Vagina (tissue), 2 donors: ENCODE measurements around the gene CAMK4. TPM values are rescaled to one million over a fixed set of nuclear protein-coding genes. Genes with fewer than 3 reads are reported as not detected.

Experiments used
- DNase-seq, 2 donors: peaks; one replicate each; pipeline ENCODE4 v3.0.0-alpha.2; 2017; ENCODE audit errors: extremely low spot score in 2 of 2
- H3K27ac ChIP-seq: fragments of 200-600 bp; sonication (generic); one replicate; pipeline ENCODE4 v1.5.1; 2019
- H3K27me3 ChIP-seq: fragments of 200-600 bp; sonication (generic); one replicate; pipeline ENCODE4 v1.5.1; 2019
- H3K36me3 ChIP-seq, 2 donors: fragments of 200-600 bp; sonication (generic); one replicate each; pipeline ENCODE4 v1.5.1; 2017 to 2019
- H3K4me1 ChIP-seq: fragments of 200-600 bp; sonication (generic); one replicate; pipeline ENCODE4 v1.5.1; 2019
- H3K4me3 ChIP-seq, 2 donors: fragments of 200-600 bp; sonication (generic); 1 replicate in 1 of 2; 2 replicates in 1 of 2; pipeline ENCODE4 v1.5.1; 2016 to 2019
- H3K9me3 ChIP-seq: fragments of 200-600 bp; sonication (generic); one replicate; pipeline ENCODE4 v1.5.1; 2019
- POLR2A ChIP-seq, 2 donors: fragments of 450-650 bp; IDR thresholded peaks; one replicate each; pipeline ENCODE4 v1.6.1; 2017; ENCODE audit warnings: antibody characterized with exemption in 2 of 2, mild to moderate bottlenecking in 2 of 2, moderate library complexity in 2 of 2
- POLR2AphosphoS5 ChIP-seq, 2 donors: sonication (generic); formaldehyde crosslinking; IDR thresholded peaks; one replicate each; pipeline ENCODE4 v1.9.0; 2017; ENCODE audit warnings: antibody characterized with exemption in 2 of 2, mild to moderate bottlenecking in 2 of 2, low read depth in 1 of 2; ENCODE audit not compliant: insufficient read depth in 1 of 2
- intact Hi-C: fragments of 100-400 bp; cut with DNase I; formaldehyde crosslinking; loops from one replicate; pipeline ENCODE4 v1.15.1; 2023
- total RNA-seq: library from RNA; depleted of rRNA; stranded (reverse); fragments of >200 nt; gene quantifications from one replicate; pipeline ENCODE4 v1.2.3, GENCODE V29; 2016
- TF ChIP-seq, protein P1 (sequence below), 3 experiments: fragments of 450-650 bp in 2 of 3; fragments of 200-600 bp in 1 of 3; sonication (generic) in 1 of 3; IDR thresholded peaks; one replicate each; pipeline ENCODE4 v1.5.1; 2017 to 2019; ENCODE audit warnings: antibody characterized with exemption in 3 of 3, mild to moderate bottlenecking in 2 of 3, moderate library complexity in 2 of 3

CAMK4 gene
- total RNA-seq, 1 donor from 2014 or later, result 11.8 TPM

DNA sequence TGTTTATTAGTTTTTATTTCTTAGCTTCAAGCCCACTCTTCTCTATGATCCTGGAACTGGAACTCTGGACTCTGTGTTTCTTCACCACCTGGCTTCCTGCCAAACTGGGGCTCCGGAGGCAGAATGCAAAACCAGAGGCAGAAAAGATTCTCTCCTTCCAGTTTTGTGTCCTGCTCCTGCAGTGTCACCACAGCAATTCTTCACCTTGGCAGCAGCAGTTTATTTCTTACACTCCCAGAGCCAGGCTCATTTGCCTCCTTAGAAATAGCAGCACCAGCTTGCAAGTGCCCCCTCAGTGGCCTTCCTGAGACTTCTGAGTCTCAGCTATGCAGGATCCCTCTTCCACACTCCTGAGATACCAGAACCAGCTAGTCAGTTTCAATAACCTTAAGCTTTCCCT is 26.7 kb upstream of the CAMK4 start:
- intact Hi-C loops, result no loop called here
- DNase-seq, result no peak
- Histone ChIP-seq H3K4me1 (no peaks in the 10 kb centered on the region), H3K27me3 (no peaks in the 10 kb centered on the region), H3K36me3 (no peaks in the 10 kb centered on the region), H3K27ac (no peak overlapping the region), H3K9me3 (no peaks in the 10 kb centered on the region), H3K4me3 (no peak overlapping the region)
- TF ChIP-seq POLR2AphosphoS5 (IDR thresholded peaks at IDR 0.05; ENCODE audit: insufficient read depth in 1 of 2, low read depth in 1 of 2), result no peak

DNA sequence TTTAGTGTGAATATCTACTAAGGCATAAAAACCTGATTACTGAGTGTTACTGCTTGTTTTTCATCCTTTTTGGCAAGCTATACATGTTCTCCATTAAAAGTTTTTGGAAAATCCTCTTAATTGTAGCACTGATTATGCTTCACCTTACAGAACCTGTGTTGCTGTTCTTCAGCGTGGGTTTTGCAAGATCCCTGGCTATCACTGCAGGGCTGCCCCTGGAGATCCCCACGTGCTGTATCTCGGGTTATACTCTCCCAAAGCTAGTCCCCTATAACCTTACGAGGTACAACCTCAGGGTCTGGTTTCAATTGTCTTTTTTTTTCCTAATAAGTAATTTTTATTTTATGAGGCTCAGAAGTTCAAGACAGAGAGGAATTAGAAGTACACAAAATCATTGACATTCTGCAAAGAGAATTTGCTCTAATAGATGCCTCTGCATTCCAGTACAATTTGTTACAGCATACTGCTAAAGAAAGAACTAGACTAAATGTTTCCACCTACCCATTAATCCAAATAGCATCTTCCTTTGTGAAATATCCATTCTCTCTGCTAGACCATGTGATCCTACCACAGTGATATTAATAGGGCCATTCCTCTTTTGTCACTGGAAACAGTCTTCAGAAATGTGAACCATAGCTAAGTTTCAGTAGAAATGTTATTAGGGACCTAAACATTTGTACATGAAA is 25.8 kb upstream of the CAMK4 start:
- no peak for DNase-seq

DNA sequence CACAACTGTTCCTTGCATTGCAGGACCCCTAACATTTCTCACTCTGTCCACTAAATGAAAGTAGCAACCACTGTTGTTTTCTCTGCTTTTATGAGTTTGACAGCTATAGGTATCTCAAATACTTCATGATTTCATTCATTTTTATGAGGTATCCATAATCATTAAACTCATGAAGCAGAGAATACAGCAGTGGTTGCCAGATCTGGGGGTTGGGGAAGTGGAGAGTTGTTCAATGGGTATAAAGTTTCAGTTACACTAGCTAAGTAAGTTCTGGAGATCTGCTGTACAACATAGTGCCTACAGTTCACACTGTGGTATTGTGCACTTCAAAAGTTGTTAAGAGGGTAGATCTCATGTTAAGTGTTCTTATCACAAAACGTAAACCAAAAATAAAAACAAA is 23.4 kb upstream of the CAMK4 start:
- DNase-seq, result no peak
- no peaks in the 10 kb centered on the region for H3K27me3 ChIP-seq
- no peak overlapping the region for H3K27ac ChIP-seq
- H3K9me3 ChIP-seq, result no peaks in the 10 kb centered on the region
- H3K4me1 ChIP-seq, result no peaks in the 10 kb centered on the region
- intact Hi-C loops, result no loop called here
- no peak overlapping the region for H3K4me3 ChIP-seq
- TF ChIP-seq, protein P1, sequence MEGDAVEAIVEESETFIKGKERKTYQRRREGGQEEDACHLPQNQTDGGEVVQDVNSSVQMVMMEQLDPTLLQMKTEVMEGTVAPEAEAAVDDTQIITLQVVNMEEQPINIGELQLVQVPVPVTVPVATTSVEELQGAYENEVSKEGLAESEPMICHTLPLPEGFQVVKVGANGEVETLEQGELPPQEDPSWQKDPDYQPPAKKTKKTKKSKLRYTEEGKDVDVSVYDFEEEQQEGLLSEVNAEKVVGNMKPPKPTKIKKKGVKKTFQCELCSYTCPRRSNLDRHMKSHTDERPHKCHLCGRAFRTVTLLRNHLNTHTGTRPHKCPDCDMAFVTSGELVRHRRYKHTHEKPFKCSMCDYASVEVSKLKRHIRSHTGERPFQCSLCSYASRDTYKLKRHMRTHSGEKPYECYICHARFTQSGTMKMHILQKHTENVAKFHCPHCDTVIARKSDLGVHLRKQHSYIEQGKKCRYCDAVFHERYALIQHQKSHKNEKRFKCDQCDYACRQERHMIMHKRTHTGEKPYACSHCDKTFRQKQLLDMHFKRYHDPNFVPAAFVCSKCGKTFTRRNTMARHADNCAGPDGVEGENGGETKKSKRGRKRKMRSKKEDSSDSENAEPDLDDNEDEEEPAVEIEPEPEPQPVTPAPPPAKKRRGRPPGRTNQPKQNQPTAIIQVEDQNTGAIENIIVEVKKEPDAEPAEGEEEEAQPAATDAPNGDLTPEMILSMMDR (IDR thresholded peaks at IDR 0.05), result no peak
- TF ChIP-seq POLR2A (IDR thresholded peaks at IDR 0.05) (no peak), POLR2AphosphoS5 (IDR thresholded peaks at IDR 0.05; ENCODE audit: insufficient read depth in 1 of 2, low read depth in 1 of 2) (no peak)
- no peaks in the 10 kb centered on the region for H3K36me3 ChIP-seq

More for the DNA sequence above, 25.8 kb upstream of the CAMK4 start:
- no peaks in the 10 kb centered on the region for H3K9me3 ChIP-seq
- TF ChIP-seq, protein P1 (IDR thresholded peaks at IDR 0.05), result no peak
- TF ChIP-seq POLR2AphosphoS5 (IDR thresholded peaks at IDR 0.05; ENCODE audit: insufficient read depth in 1 of 2, low read depth in 1 of 2), result no peak
- TF ChIP-seq POLR2A (IDR thresholded peaks at IDR 0.05), result no peak
- no peak overlapping the region for H3K4me3 ChIP-seq
- H3K27me3 ChIP-seq, result no peaks in the 10 kb centered on the region
- H3K36me3 ChIP-seq, result no peaks in the 10 kb centered on the region
- H3K27ac ChIP-seq, result no peak overlapping the region
- intact Hi-C loops, result no loop called here
- H3K4me1 ChIP-seq, result no peaks in the 10 kb centered on the region

DNA sequence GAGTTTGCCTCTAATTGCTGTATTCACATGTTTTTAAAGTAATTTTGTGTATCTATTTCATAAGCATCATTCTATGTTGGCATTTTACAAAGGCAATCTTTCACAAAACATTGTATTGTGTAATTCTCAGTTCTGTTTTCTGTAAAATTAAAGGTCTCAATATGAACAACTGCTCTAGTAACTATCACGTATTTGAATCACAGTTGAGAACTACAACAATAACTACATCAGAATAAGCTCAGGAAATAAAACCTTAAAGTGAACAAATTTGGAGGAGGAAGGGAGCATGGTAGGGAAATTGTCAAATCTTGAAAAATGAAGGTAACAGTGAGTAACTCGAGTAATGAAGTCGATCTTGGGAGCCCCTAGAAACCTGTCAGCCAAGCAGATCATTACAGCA is 22.5 kb upstream of the CAMK4 start:
- Histone ChIP-seq H3K4me3 (no peak overlapping the region), H3K9me3 (no peaks in the 10 kb centered on the region), H3K27me3 (no peaks in the 10 kb centered on the region), H3K36me3 (no peaks in the 10 kb centered on the region), H3K27ac (no peak overlapping the region), H3K4me1 (no peaks in the 10 kb centered on the region)
- TF ChIP-seq POLR2A (IDR thresholded peaks at IDR 0.05), result no peak
- TF ChIP-seq, protein P1 (IDR thresholded peaks at IDR 0.05), result no peak
- TF ChIP-seq POLR2AphosphoS5 (IDR thresholded peaks at IDR 0.05; ENCODE audit: insufficient read depth in 1 of 2, low read depth in 1 of 2), result no peak
- intact Hi-C loops, result no loop called here
- no peak for DNase-seq

DNA sequence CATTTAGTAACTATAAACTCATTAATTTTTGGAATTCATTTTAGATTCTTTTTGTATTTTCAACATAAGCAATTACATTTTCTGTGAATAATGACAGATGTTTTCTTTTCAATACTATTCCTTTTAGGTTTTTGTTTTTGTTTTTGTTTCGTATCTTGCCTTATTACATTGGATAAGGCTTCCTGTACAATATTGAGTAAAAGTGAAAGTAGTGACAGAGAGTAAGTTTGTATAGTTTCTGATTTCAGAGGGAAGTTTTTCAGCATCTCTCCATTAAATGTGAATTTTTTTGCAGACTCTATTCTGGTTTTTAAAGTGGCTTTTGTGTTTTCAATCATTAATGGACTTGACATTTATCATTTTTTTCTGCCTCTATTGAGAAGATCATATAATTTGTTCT is 12.8 kb upstream of the CAMK4 start:
- Histone ChIP-seq H3K4me1 (no peaks in the 10 kb centered on the region), H3K27me3 (no peaks in the 10 kb centered on the region), H3K9me3 (no peaks in the 10 kb centered on the region), H3K4me3 (no peak overlapping the region), H3K27ac (no peak overlapping the region), H3K36me3 (no peaks in the 10 kb centered on the region)
- DNase-seq, result no peak
- TF ChIP-seq POLR2A (IDR thresholded peaks at IDR 0.05) (no peak), POLR2AphosphoS5 (IDR thresholded peaks at IDR 0.05; ENCODE audit: insufficient read depth in 1 of 2, low read depth in 1 of 2) (no peak)
- TF ChIP-seq, protein P1 (IDR thresholded peaks at IDR 0.05), result no peak
- intact Hi-C loops, result no loop called here
